Right atrium auricular region (tissue), 2 donors: Measurements from ENCODE around the gene LRP1-AS. TPM values are rescaled to one million over a fixed set of nuclear protein-coding genes. Genes with fewer than 3 reads are reported as not detected.

Source experiments
- DNase-seq: peaks from one replicate; pipeline ENCODE4 v3.0.0-alpha.2; 2019; ENCODE audit warnings: low spot score
- H3K27ac ChIP-seq, 2 donors: fragments of 200-600 bp; sonication (generic); 1 replicate in 1 of 2; 2 replicates in 1 of 2; pipeline ENCODE4 v1.5.1; 2016 to 2019
- H3K27me3 ChIP-seq, 2 donors: fragments of 200-600 bp; sonication (generic); one replicate each; pipeline versions ENCODE4 v1.5.1 to v1.6.0; 2017 to 2019
- H3K36me3 ChIP-seq: fragments of 200-600 bp; sonication (generic); one replicate; pipeline ENCODE4 v1.5.1; 2016
- H3K4me1 ChIP-seq, 2 donors: fragments of 200-600 bp; sonication (generic); one replicate each; pipeline versions ENCODE4 v1.5.1 to v1.6.0; 2017 to 2019
- H3K4me3 ChIP-seq, 2 donors: fragments of 200-600 bp; sonication (generic); 1 replicate in 1 of 2; 2 replicates in 1 of 2; pipeline ENCODE4 v1.5.1; 2017 to 2019; ENCODE audit warnings: mild to moderate bottlenecking in 1 of 2, moderate library complexity in 1 of 2
- H3K9me3 ChIP-seq, 2 donors: fragments of 200-600 bp; sonication (generic); one replicate each; pipeline ENCODE4 v1.5.1; 2019
- CTCF ChIP-seq, 2 donors: fragments of 200-600 bp; sonication (generic); IDR thresholded peaks; one replicate each; pipeline ENCODE4 v1.5.1; 2019; ENCODE audit warnings: antibody characterized with exemption in 2 of 2
- total RNA-seq, 2 donors: library from RNA; depleted of rRNA; stranded (reverse); fragments of >200 nt; gene quantifications; one replicate each; pipeline ENCODE4 v1.1.0, GENCODE V29; 2016

The LRP1-AS gene
- total RNA-seq, 2 donors from 2014 or later: not detected

DNA sequence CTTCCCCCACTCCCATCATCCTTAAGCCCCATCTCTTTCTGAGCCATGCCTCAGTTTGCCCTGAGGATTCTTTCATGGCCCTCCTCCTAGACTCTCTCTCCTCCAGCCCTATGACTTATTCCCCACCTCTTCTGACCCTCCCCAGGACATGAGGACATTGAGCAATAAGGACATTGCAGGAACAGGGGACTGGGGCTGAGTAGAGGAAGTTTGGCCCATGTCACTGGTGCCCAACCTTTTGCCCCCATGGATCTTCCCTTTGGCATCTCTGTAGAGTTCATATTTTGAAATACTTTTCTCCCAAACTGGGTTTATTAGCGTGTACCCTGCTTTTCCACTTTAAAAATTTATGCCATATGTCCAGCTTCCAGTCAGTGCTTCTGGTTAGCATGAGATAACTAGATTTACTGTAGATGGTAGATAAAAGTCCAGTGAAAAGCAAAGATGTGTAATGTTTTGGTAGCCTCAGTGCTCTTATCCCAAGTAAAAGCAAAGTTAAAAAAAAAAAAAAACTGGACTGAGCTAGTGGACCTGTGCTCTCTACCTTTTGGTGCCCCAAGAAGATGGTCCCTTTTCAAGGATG, 6.1 kb upstream of the LRP1-AS start:
- Histone ChIP-seq H3K9me3 (no peaks in the 10 kb centered on the region), H3K36me3 (peaks cover 48% of the 10 kb centered on the region), H3K4me3 (no peak overlapping the region), H3K27ac (peak overlapping the region; percentile 72 to 88), H3K4me1 (peaks cover 0 to 63% of the 10 kb centered on the region in 2 donors), H3K27me3 (no peaks in the 10 kb centered on the region)
- TF ChIP-seq CTCF (IDR thresholded peaks at IDR 0.05): no peak
- no peak for DNase-seq

DNA sequence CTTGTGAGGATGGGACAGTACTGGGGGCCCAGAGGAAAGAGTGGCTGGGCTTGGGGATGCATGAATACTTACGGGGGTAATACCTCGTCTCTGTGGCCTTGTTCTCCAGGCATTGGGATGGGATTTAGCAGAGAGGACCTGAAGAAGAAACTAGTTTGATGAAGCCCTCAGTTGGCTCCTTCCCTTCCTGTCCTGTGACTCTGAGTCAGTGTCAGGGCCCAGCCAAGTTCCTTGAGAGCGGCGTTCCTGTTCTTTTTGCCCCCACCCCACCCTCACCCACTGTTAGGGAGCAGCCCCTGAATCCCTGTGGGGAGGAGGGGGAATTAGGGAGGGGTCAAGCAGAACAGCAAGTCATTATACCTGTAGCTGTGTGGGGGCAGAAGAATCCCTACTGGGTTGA, 5.2 kb upstream of the LRP1-AS start:
- peak overlapping the region; percentile 72 to 88 for H3K27ac ChIP-seq
- no peak for TF ChIP-seq CTCF (IDR thresholded peaks at IDR 0.05)
- peaks cover 43% of the 10 kb centered on the region for H3K36me3 ChIP-seq
- H3K27me3 ChIP-seq: no peaks in the 10 kb centered on the region
- no peak overlapping the region for H3K4me3 ChIP-seq
- DNase-seq: no peak
- H3K9me3 ChIP-seq: no peaks in the 10 kb centered on the region
- peaks cover 0 to 64% of the 10 kb centered on the region in 2 donors for H3K4me1 ChIP-seq

- peaks cover 42% of the 10 kb centered on the region for H3K36me3 ChIP-seq
- no peak for DNase-seq
- no peaks in the 10 kb centered on the region for H3K27me3 ChIP-seq
- peak overlapping the region; percentile 72 to 88 for H3K27ac ChIP-seq
- no peak for TF ChIP-seq CTCF (IDR thresholded peaks at IDR 0.05)
- H3K9me3 ChIP-seq: no peaks in the 10 kb centered on the region
- no peak overlapping the region for H3K4me3 ChIP-seq
- H3K4me1 ChIP-seq: peaks cover 0 to 71% of the 10 kb centered on the region in 2 donors
Observed at GRCh38 chr12:57151741-57152630, 4.6 kb upstream of the LRP1-AS start.

GRCh38 chr12:57150400-57151000, 3.1 kb upstream of the LRP1-AS start:
- peaks cover 38% of the 10 kb centered on the region for H3K36me3 ChIP-seq

More at GRCh38 chr12:57150400-57151000, 3.1 kb upstream of the LRP1-AS start:
- H3K4me3 ChIP-seq: no peak overlapping the region
- H3K9me3 ChIP-seq: no peaks in the 10 kb centered on the region
- H3K27me3 ChIP-seq: no peaks in the 10 kb centered on the region
- peak overlapping the region; percentile 72 to 88 for H3K27ac ChIP-seq
- no peak for TF ChIP-seq CTCF (IDR thresholded peaks at IDR 0.05)
- DNase-seq: no peak
- peaks cover 0 to 86% of the 10 kb centered on the region in 2 donors for H3K4me1 ChIP-seq
